ENCODE measurements around the gene LCA5L.
"Not testable (repeated sequence)": the region's sequence is repeated elsewhere in the genome, so short reads cannot be mapped to it uniquely, and the experiment has no call there.

LCA5L gene

GRCh38 chr21:39451332-39452206 is 6.0 kb upstream of the LCA5L start, which contains the start of gene SH3BGR:
Gene SH3BGR (plus strand): TSS chr21:39451970. CDS start chr21:39452097, 127 bp downstream.
- peak; percentile 75 for DNase-seq (ENCODE audit: low spot score)

- DNase-seq (ENCODE audit: low spot score): no peak
Measured at GRCh38 chr21:39447264-39447663, 1.7 kb upstream of the LCA5L start.

- no peak for DNase-seq (ENCODE audit: low spot score)
Measured at GRCh38 chr21:39444421-39445180, 977 bp downstream of the LCA5L start.

- DNase-seq (ENCODE audit: low spot score): no peak
Measured at GRCh38 chr21:39441502-39442475, 3.8 kb downstream of the LCA5L start.

GRCh38 chr21:39439232-39439631 is 6.3 kb downstream of the LCA5L start:
- no peak for DNase-seq (ENCODE audit: low spot score)

DNA sequence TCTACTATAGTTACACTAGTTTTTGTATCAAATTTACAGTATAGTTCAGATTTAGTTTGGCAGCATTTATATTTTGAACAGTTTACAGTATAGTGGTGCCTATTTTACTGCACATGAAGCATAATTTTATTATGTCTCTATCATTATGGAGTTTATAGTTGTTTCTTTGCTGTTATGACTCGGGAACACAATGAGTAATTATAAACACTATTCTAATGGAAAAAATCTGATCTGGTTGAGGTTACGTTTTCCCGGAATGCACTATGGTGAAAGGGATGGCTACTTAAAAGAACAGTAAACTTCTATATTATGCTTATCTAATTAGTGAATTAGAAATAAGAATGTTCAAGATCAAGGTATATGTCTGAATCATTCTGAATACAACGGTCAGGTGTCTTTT is 10.6 kb downstream of the LCA5L start:
- DNase-seq (ENCODE audit: low spot score): no peak

- no peak for DNase-seq (ENCODE audit: low spot score)
Measured at GRCh38 chr21:39430954-39431353, 14.6 kb downstream of the LCA5L start.

DNA sequence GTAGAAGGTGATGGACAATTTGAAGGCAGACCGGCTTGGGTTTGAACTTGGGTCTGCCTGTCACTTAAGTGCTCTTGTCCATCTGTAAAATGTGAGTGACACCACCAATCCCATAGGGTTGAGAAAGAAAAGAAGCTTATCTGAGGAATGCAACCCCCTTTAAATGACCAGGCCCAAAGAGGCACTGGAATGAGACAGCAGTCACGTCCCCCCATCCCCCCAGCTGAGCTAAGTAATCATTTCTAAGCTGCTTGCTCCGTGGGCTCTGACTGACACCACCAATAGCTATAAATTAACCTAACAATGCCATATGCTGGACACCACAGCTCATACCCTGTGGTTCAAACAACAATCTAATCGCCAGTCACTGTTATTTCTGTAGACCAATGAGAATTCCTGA is 15.1 kb downstream of the LCA5L start:
- no peak for DNase-seq (ENCODE audit: low spot score)

GRCh38 chr21:39430016-39430415 is 15.6 kb downstream of the LCA5L start:
- DNase-seq (ENCODE audit: low spot score): no peak

- no peak for DNase-seq (ENCODE audit: low spot score)
Measured at GRCh38 chr21:39429445-39429844, 16.1 kb downstream of the LCA5L start.

GRCh38 chr21:39422527-39423241 is 22.9 kb downstream of the LCA5L start:
- no peak for DNase-seq (ENCODE audit: low spot score)

DNA sequence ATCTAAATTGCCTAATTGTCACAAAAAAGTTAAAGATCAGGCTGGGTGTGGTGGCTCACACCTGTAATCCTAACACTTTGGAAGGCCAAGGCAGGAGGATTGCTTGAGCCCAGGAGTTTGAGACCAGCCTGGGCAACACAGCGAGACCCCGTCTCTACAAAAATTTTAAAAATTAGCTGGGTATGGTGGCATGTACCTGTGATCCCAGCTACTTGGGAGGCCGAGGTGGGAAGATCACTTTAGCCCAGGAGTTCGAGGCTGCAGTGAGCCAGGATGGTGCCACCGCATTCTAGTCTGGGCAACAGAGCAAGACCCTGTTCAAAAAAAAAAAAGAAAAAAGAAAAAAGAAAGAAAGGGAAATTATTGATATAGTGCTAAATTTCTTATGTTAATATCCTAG is 26.4 kb downstream of the LCA5L start:
- DNase-seq (ENCODE audit: low spot score): not testable (repeated sequence)

DNA sequence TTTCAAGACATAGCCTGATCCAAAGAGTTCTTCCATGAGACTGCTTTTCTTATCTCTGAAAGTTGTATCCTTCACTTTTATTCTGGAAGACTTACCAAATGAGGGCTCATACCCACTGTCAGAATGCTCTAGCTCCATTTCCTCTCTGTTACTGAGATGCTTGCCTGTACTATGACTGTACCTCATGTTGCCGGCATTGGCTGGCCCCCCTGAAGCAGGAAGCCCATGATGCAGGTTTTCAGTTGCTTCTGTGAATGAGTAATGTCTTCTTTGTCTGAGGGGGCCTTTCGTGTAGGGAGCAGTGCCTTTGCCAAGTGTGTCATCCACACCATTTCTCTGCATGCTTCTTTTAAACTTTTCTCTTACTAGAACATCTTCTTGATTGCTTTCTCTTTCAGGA is 39.5 kb downstream of the LCA5L start:
- DNase-seq (ENCODE audit: low spot score): no peak

DNA sequence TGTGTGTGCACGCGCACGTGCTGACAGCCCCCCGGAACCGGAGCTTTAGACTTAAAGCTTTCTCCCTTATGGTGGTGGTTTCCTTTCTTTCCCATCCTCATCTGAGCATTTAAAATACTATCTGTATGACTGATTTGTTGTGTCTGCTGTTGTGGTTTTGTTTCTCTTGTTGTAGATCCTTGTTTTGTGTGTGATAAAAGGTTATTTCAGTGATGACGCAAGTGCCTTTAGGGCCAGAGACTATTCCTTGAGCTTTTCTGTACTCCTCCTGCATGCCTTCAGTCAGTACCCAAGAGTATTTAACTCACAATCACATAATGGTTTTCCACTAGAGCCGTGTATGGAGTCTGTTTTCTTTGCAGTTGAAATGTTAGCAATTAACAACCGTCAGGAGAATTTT is 45.4 kb downstream of the LCA5L start:
- no peak for DNase-seq (ENCODE audit: low spot score)

GRCh38 chr21:39397646-39398385 is 47.8 kb downstream of the LCA5L start:
- no peak for DNase-seq (ENCODE audit: low spot score)

DNA sequence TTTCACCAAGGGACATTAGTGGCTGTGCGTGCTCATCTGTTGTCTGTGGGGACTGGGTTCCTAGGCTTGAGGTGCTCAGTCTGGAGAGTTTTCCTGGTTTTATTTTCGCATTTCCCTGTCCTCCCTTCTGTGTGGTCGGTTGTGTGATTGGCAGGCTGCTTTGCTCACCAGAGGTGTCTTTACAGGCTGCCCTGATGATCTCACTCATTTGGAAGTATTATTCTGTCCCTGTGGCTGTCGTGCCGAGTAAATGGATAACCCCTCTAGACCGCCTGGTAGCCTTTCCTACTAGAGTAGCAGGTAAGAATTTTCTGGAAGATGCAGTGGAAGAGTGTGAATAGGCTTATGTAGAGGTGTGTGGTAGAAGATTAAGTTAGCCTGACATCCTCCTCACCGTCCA is 52.6 kb downstream of the LCA5L start:
- no peak for DNase-seq (ENCODE audit: low spot score)

- no peak for DNase-seq (ENCODE audit: low spot score)
Measured at GRCh38 chr21:39390212-39390765, 55.3 kb downstream of the LCA5L start.

DNA sequence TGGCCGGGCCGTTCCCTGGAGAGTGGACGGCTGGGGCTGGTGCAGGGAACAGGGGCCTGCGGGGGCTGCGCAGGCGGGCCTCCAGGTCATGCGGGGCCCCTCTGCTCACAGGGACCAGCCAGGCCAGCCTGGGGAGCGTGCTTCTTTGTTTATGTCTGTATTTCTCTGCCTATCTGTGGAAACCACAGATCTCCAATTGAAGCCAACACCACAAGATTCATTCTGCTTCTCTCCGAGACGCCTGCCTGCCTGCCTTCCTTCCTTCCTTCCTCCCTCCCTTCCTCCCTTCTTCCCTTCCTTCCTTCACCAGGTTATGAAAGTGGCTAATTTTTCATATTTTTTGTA is 56.8 kb downstream of the LCA5L start:
- DNase-seq (ENCODE audit: low spot score): no peak

- DNase-seq (ENCODE audit: low spot score): peak; percentile 82
Measured at GRCh38 chr21:39388038-39388810, 57.4 kb downstream of the LCA5L start.
